Loucy (cell line): ENCODE results near the gene DEGS1.

Experiments
- CTCF ChIP-seq: fragments of 200-600 bp; sonication (generic); conservative IDR thresholded peaks from 2 replicates; pipeline ENCODE4 v1.5.1; 2014; ENCODE audit warnings: mild to moderate bottlenecking, antibody characterized with exemption, low read length
- EZH2phosphoT487 ChIP-seq: fragments of 200-600 bp; IDR thresholded peaks from 2 replicates; pipeline ENCODE4 v1.6.1; 2018; ENCODE audit warnings: antibody characterized with exemption, mild to moderate bottlenecking, moderate library complexity, borderline replicate concordance

DNA sequence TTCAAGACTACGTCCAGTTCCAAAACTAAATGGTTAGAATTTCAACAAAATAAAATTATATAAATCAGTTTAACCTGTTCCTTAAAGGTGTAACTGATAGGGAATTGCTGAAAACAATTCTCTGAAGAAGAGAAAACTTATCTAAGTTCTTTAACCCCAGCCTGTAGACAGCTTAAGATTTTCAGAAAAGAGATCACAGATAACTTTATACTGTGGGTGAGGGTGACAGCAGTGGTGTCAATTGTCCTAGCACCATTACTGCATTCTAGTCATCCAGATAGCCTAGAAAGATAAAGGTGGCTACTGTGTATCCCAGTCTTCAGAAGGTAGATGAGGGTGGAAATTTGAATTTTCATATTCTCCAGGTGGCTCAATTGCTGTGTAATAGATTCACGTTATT is 19.7 kb upstream of the DEGS1 start:
- TF ChIP-seq CTCF = no peak
- TF ChIP-seq EZH2phosphoT487 = no peak
